ENCODE measurements around the gene CALB2.

CALB2 gene

DNA sequence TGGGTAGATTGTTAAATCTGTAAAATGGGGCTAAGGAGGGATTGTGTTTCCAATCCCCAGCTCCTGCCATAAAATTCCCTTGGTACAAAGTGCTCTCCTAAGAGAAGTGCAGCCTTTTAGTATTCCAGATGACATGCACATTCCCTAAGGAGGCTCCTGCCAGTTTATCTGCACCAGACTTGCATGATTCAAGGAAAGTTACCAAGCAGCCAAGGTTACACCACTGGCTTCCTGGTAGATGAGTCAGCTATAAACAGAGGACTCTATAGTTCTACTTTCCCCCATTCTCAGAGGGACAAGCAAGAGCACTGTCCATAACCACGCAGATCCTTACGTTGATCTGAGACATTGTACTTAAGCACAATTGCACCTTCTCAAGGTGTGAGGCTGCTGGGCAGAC lies 1.9 kb downstream of the CALB2 start:
- no peak for TF ChIP-seq ZNF274 (IDR thresholded peaks at IDR 0.05; ENCODE audit: low read depth, low read length)
- H3K4me3 ChIP-seq (ENCODE audit: low read length): no peak overlapping the region

- no peak for TF ChIP-seq ZNF274 (IDR thresholded peaks at IDR 0.05; ENCODE audit: low read depth, low read length)
- H3K4me3 ChIP-seq (ENCODE audit: low read length): no peak overlapping the region
Observed at GRCh38 chr16:71364133-71364681, 5.7 kb downstream of the CALB2 start.

DNA sequence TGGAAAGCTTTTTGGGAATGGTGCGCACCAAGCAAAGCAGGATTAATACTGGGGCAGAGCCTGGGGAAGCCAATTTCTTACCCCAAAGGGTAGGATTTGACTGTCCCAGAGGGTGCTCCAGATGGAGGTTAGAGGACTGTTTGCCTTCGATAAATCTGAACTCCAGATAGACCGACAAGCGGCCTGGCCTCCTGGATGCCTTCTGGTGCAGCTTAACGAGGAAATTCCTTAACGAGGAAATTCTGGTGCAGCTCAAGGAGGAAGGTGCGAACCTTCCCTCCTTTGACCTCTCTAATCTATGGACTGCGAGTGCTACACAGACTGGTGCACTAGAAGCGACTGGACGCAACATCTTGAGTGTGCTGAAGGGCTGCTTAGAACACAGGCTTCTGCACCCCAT lies 6.5 kb downstream of the CALB2 start:
- no peak for TF ChIP-seq ZNF274 (IDR thresholded peaks at IDR 0.05; ENCODE audit: low read depth, low read length)
- no peak overlapping the region for H3K4me3 ChIP-seq (ENCODE audit: low read length)

- no peak for TF ChIP-seq ZNF274 (IDR thresholded peaks at IDR 0.05; ENCODE audit: low read depth, low read length)
- no peak overlapping the region for H3K4me3 ChIP-seq (ENCODE audit: low read length)
Observed at GRCh38 chr16:71367241-71367976, 8.9 kb downstream of the CALB2 start.

GRCh38 chr16:71368958-71369357 lies 10.4 kb downstream of the CALB2 start:
- TF ChIP-seq ZNF274 (IDR thresholded peaks at IDR 0.05; ENCODE audit: low read depth, low read length): no peak
- no peak overlapping the region for H3K4me3 ChIP-seq (ENCODE audit: low read length)

GRCh38 chr16:71369494-71369893 lies 11.0 kb downstream of the CALB2 start:
- no peak overlapping the region for H3K4me3 ChIP-seq (ENCODE audit: low read length)
- TF ChIP-seq ZNF274 (IDR thresholded peaks at IDR 0.05; ENCODE audit: low read depth, low read length): no peak

DNA sequence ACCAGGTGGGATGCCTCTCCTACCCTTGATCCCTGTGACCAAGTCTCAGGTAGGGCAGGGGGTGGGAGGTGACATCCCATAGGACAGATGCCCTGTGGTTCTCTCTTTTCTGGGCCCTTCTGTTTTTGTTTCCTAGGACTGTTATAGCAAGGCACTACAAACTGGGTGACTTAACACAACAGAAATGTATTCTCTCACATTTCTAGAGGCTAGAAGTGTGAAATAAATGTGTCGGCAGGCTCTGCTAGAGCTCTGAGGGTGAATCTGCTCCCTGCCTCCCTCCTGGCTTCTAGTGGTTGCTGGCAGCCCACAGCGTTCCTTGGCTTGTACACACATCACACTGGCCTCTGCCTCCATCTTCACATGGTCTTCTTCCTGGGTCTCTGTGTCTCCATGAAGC lies 12.7 kb downstream of the CALB2 start:
- no peak overlapping the region for H3K4me3 ChIP-seq (ENCODE audit: low read length)
- TF ChIP-seq ZNF274 (IDR thresholded peaks at IDR 0.05; ENCODE audit: low read depth, low read length): no peak

DNA sequence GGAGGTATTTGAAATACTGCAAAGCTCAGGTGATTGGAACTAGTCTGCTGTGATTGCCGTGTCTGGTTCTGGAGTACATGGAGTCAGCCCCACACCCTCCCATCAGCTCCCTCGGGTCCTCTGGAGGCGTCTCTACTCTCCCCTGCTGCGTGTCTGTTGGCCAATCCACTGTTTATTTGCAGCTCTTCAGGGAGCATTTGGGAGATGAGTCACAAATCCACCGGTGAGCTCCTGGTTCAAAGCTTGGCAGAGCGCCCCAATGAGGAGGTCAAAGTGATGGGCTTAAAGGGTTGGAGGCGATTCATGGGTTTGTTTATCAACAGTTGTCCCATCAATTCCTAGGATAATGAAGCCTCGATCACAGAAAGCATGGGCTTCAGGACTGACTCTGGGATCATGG lies 14.6 kb downstream of the CALB2 start:
- no peak for TF ChIP-seq ZNF274 (IDR thresholded peaks at IDR 0.05; ENCODE audit: low read depth, low read length)

GRCh38 chr16:71376465-71377157 lies 18.1 kb downstream of the CALB2 start:
- H3K4me3 ChIP-seq (ENCODE audit: low read length): no peak overlapping the region
- no peak for TF ChIP-seq ZNF274 (IDR thresholded peaks at IDR 0.05; ENCODE audit: low read depth, low read length)

More for the DNA sequence above, 14.6 kb downstream of the CALB2 start:
- no peak overlapping the region for H3K4me3 ChIP-seq (ENCODE audit: low read length)

DNA sequence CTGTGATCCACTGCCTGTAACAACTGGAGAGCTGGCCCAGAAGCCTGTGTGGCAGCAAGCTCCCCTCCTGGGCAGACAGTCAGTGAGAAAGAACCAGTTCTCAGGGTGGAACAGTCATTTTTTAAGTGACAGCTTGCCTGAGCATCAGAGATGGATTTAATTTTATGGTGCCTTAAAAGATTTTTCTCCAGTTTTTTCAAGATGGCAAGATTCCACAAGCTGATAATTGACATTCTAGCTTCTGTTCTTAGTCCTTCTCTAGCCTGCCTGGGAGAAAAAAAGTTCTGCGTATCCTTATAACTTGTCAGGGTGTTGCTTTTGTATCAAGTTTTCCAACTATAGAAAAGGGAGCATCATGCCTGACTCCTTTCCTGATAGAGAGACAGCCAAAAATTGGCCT lies 21.2 kb downstream of the CALB2 start:
- no peak for TF ChIP-seq ZNF274 (IDR thresholded peaks at IDR 0.05; ENCODE audit: low read depth, low read length)
- no peak overlapping the region for H3K4me3 ChIP-seq (ENCODE audit: low read length)

DNA sequence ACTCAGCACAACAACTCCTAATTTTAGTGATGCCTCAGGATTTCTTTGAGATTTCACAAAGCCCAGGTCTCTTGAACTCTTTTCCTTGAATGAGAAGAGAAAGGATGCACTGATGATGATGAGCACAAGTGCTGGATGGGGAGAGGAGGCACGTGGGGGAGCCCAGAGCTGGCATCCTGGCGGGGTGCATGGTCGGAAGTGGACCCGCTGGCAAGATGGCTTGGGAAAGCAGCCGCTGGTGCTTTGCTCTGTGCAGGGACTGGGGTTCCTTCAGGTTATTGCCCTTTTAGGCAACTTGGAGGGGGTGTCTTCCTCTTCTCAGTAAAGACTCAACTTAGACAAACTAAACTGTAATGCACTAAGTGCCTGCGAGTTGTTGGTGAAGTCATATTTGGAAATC lies 22.3 kb downstream of the CALB2 start:
- H3K4me3 ChIP-seq (ENCODE audit: low read length): no peak overlapping the region
- TF ChIP-seq ZNF274 (IDR thresholded peaks at IDR 0.05; ENCODE audit: low read depth, low read length): no peak

DNA sequence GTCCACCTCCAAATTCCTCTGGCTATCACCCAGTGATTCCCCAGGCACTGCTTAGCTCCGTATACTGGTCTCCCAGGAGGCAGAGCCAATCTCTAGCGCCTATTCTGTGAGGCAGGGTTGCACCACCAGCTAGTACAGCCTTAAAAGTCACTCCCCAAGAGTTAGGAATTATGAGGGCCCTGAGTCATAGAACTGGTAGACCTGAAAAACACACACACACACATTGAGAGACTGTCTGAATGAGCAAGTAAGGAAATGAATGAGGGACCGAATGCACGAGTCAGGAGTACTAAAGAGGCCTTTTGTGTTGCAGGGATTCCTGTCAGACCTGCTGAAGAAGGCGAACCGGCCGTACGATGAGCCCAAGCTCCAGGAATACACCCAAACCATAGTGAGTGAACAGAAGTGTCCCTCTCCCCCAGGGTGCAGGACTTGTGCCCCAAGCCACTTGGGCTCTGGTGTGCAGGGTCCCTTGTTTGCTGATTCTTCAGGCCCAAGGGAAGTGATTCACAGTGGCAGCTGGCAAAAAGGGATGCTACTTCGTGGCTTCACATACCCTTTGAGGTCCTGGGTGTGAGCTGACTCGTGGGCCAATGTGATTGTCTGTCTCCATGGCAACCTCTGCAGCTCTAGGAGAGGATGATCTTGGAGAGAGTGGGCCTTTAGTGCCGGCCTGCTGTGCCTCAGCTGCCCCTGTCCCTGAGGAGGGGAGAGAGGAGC lies 24.7 kb downstream of the CALB2 start:
- TF ChIP-seq ZNF274 (IDR thresholded peaks at IDR 0.05; ENCODE audit: low read depth, low read length): no peak
- H3K4me3 ChIP-seq (ENCODE audit: low read length): no peak overlapping the region

DNA sequence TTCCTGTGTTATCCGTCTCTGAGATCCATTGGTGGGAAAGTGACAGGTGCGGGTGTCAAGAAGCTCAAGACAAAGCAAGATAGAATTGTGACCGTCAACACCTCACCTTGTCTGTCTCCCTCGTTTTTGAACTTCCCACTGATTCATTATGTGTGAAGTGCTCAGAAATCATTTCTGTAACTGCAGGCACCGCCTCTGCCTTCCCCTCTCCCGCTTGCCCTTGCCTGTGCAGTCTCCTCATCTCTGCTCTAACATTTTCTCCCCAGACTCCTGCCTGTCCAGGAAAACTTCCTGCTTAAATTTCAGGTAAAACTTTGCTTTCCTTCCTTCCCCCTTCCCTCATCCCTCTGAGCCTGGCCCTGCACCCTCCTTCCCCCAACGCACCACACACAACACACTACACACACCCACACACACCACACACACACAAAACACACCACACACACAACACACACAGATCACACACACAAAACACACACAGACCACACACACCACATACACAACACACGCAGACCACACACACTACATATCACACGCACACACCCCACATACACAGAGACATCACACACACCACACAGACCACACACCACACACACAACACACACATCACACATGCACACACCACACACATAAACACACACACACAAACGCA lies 25.7 kb downstream of the CALB2 start:
- H3K4me3 ChIP-seq (ENCODE audit: low read length): no peak overlapping the region
- no peak for TF ChIP-seq ZNF274 (IDR thresholded peaks at IDR 0.05; ENCODE audit: low read depth, low read length)

All from GM08714 (cell line).